GM18502 (cell line): ENCODE measurements around the gene ABCA4.

Experiments used
- ATAC-seq: cut with Tn5 transposase; IDR thresholded peaks from one replicate; pipeline ENCODE4 v1.9.1; 2021; ENCODE audit warnings: mild to moderate bottlenecking; ENCODE audit not compliant: unreplicated experiment, poor library complexity

Gene ABCA4

DNA sequence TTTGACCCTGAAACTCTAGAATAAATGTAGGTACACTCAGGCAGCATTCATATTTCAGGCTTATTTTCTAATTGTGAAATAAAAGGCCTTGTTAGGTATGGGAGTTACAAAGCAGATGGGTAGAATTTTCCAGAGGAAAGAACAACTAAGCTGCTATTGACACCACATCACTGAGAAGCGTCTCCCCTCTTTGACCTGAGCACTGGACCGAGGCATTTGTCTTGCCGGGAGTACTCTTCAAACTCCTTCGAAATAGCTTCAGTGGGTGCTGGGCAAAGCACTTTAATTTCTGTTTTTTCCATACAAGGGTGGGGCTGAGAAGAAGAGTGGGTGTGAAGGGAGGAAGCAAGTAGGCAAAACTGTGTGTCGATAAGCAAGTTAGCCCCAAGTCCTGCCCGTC, 36.4 kb downstream of the ABCA4 start:
- no peak for ATAC-seq

DNA sequence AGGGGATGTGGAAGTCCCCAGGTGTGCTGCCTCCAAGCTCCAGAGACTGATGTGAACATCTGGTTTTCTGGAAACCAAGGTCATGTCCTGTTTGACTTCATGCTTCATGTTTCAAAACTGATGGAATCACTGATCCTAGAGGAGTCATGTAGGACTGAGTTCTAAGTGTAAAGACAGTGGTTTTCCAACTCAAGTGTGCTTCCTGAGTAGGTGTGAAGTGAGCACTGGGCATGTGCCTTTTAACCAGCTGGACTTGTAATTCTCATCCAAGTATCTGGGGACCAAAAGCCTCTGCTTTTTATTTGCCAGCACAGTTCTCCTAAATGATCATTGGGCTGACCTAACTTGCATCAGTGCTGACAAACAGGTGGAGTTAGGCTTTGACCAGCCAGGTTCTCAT, 36.9 kb downstream of the ABCA4 start:
- no peak for ATAC-seq

DNA sequence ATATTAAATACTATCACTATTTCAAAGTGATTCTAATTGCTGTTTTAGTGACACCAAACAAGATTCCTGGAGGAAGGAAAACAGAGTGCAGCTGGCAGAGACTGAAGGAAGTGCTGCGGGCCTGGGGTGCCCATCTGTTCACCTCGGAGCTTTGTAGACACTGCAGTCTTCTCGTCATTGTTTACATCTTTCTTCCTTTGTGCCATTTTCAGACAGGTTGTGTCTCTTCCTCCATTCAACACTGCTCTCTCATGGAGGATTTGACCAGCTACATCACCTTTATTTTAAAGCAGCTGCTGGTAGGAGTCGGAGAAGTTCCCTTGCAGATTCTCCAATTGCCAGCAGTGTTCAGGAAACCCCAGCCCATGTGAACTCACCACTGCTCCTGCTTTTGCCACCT, 37.3 kb downstream of the ABCA4 start:
- ATAC-seq: no peak

DNA sequence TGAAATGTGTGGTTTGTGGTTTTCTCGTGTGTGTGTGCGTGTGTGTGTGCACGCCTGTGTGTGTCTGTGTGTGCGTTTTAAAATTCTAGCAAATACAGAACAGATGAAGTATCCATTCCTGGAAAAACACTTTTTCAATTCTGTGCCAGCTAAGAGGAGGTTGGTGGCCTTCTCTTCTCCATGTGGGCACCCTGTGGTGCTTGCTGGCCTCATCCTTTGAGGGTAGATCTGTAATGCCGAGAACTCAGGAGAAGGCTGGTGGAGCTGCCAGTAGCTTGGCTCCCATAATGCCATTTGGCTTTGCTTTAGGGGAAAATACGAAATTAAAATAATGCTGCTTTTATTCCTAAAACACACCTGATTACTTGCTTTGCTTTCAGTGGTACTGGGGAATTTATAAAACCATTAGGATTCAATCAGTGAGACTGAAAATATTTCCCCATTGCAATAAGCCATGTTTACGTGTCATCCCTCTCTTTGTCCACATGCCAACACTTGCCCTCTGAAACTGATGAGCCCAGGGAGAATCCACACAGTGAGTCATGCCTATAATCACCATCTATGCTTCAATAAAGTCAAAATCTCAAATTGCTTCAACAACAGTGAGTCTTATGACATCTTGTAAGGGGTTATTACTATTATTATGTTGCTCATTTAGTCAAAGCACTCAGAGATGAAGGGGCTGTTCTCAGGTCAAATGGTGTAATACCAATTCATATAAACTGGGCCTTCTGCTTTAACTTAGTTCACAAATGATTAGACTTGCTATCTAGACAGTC, 39.2 kb downstream of the ABCA4 start:
- no peak for ATAC-seq

DNA sequence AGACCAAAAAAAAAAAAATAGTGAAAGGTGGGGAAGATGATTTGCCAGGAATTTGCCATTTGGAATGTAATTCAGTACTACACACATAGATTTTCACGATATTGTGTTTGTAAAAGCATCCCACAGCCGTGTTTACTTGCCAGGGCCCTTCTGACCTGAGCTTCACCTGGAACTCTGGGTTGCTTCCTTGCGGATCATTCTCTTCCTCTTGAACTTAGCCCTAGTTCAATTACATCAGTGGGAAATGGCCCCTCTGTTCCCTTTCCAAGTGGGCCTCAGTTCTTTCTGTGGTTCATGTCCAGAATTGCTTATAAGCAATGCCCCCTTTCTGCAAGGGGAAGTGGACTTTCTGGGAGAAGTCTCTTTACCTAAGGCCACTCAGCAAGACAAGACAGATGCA, 41.0 kb downstream of the ABCA4 start:
- ATAC-seq: no peak

DNA sequence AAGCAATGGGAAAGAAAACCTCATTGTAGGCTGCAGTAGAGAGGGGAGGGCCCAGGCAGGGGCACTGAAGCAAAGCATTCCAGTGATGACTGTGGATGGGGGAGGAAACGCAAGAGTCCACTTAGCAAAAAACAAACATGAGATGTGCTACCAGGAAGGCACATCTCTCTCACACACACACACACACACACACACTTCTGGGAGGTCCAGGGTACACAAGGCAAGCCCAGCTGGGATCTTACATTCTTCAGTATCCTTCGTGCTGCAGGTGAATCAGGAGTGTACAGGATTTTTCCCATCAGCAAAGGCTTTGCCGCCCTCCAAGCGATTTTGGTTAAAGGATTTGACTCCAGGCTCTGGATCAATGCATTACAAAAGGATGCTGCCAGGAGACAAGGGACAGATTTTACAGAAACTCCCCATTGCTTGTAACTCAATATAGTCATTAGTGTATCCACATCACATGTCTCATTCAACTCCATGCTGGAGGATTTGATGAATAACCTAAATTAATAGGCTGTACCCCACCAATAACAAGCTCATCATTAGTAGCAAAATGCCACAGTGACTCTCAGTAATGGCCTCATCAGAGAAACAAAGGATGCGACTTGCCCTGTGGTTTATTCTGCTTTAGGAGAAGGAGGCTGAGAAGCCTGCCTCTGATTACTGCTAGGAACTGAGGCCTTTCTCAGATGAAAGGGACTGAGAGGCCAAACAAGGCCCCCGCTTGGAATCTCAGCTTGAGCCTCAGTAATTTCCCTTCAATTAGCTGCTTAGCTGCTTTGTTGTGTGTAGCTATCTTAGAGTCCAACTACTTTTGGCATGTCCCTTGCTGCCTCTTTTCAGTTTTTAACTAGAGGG, 41.6 kb downstream of the ABCA4 start:
- peak; percentile 70 for ATAC-seq

DNA sequence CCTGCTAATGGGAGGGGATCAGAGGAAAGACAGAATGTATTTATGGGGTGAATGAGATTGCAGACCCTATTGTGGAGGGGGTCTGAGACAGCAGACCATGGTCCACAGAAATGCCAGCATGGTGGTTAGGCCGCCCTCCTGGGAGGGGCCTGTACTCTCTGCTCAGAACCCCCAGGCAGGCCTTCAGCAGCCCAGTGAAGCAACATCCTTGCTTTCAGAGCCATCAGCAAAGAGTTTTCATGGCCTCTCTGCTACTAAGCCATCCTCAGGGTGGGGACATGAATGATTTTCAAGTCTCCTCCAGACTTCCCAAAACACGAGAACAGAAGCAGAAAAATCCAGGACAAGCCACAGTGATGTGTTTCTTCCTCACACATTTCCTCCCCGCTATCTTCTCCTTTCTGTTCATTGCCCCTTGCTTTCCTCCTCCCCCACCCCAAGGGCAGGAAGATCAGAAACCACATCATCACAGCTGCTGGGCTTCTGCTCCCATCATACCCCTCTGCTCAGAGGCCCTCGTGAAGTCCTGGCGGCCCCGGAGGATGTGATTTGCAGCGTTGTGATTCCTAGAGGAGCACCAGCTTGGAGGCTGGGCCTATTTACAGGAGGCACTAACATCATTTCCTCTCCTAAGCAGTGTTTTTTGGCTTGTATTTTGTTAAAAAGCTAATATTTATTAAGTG, 48.0 kb downstream of the ABCA4 start:
- ATAC-seq: no peak

DNA sequence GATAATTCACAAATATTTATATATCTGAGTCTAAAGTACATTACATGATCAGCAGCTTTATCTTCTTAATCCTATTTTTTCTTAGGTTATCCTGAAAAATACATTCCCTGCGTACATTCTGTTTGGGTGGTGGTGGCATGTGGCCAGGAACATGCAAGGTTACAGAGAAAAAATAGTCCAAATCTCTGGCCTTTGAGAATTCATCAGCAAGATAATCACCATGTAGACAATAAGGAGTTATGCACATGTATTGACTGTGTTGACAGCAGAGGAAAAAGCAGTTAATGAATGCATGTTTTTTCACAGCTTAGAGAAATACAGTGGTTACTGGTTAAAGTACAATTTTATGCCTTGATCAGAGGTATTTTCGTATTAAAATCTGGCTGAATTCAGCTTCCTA, 49.0 kb downstream of the ABCA4 start:
- no peak for ATAC-seq

DNA sequence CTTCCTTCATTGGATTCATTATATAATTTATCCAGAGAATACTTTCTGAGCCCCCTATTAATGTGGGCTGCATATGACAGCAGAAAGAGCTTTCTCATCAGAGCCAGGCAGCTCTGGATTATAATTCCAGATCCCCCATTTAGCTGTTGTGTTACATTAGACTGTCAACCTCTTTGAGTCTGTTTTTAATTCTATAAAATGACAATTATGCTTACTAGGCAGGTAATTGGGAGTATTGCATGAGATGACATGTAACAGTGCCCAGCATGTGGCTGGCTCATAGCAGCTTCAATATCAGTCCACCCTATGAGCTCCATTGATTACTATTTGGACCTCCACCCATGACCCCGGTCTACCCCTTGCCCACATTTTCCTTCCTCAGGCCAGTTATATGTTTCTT, 49.6 kb downstream of the ABCA4 start:
- no peak for ATAC-seq

DNA sequence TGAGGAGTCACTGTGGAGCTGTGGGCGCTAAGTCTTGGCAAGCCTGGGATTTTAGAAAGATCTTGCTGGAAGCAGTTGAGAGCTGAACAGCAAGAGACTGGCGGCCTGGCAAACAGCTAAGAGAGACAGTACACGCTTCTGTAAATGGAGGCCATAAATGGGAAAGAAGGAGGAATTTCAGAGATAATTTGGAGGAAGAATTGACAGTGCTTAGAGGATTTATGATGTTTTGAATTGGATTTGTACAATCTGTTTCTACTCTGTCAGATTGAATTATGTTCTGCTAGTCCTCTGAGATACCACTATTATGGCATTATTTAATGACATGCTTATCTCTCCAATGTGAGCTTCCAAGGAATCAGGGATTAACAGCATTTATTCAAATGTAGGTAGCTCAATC, 50.1 kb downstream of the ABCA4 start:
- ATAC-seq: no peak

DNA sequence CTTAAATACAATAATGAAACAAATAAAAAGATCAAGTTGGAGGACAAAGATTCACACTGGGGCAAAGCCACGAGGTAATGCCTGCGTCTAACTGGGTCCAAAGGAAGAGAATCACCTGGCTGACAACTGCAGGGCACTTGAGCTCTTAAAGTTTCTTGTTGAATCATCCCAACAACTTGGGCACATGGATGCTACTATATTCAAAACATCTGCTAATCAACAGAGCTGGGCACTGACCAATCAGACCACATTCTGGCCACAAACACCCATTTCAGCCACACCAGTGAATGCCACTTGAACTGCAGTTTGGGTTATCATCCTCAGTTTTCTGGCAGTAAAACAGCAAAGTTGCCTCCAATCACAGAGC, 51.0 kb downstream of the ABCA4 start:
- no peak for ATAC-seq

DNA sequence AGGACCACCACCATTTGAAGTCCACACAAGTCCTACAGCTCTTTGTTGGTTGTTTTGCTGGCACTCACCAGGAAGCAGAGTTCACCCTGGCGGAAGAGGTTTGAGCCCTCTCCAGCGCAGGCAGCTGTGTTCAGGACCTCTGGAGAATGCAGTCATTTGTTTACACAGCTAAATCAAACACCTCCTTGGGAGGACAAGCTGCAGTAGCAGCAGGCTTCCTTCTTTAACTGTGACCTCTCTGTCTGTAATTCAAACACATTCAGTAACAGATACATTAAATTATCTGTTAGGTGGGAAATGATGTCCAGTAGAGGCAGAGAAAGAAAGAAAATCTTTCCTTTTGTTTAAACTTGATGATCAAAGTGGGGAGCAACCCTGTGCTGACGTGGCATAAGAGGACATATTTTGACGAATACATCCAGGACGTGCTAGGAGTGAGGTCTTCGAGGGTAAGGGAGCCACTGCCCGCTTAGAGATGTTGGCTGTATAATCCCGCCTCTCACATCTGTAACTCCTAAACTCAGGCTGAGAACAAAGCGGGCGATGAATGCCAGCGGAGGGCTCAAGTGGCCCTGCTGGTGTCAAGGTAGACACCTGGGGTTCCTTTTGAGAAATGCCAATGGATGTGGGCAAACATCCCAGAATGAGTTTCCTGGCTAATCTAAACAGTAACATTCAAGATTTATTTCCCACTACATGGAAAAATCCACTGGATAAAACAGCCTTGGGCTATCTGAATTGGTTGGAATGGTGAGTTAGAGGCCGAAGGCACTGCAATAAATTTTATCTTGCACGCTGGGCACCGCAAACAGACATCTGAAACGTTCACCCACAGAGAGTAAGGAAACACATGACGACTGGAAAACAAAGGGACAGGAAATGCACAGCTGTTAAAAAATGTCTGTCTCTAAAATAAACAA, 51.7 kb downstream of the ABCA4 start:
- no peak for ATAC-seq

DNA sequence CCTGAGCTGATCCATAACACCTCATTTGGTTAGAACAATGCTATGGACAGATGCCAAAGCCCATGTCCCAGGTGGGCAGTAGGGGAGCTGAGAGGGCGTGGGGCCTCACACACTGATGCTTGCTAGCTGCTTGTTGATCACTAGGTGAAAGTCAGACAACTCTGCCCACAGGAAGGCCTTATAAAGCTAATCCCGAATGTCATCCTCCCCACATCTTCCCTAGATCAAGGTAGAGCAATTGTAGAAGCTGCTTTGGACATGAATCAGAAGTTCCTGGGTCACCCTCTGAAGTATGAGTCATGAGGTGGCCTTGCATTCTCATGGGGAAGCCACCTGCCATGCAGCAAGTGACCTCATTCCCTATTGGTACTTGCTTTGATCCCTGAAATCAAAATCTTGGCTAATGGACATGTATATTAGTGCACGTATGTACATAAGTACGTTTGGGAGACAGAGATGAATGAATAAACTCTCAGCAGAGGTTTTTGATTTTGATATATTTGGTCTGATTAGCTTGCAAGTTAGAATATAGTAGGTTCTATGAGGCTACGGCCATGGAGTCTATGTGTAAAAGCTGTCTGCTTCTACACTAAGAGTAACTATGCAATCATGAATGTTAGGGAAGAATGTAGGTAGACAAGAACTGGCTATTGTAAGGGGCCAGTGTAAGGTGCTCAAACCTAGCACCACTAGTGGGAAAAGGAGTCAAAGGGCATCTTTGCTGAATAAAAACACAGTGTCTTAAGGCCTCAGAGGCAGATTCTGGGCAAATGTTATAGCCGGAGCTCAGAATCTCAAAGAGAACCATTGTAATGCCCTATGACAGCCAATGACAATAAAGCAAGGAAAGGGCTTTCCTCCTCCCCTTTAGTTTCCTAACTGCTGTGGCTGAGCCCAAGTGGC, 52.6 kb downstream of the ABCA4 start:
- ATAC-seq: no peak

DNA sequence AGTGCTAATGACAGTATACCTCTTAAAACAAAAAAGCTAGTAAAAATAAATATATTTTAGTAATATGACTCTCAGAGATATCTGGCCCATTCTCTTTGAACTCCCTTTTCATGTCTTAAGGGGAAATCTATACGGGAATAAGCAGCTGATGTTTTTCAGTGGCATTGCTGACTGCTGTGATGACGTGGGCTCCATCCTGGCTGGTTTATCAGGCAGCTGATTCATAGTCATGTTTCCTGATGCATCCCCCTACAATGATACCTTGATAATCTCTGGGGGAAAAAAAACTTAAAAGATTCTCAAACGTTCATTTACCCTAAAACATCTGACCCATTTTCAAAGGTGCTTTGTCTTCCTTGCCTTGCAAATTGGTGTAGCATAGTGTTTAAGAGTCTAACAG, 53.8 kb downstream of the ABCA4 start:
- ATAC-seq: no peak

DNA sequence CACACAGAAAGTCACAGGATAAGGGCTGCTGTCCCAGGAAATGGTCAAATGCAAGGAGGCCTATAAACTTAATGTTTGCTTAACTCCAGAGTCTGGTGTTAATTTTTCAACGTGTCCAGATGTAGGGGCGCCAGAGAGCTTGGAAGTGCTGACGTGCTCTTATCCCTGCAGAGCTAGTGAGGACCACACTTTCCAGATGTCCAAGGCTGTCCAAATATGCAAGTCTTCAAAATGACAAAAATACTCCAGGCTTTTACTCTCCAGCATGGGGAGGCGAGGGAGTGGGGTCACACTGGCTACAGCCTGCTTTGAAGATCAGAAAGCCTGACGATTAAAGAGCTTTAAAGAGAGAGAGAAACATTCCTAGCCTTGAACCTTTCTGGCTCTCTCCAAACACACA, 57.6 kb downstream of the ABCA4 start:
- ATAC-seq: no peak

DNA sequence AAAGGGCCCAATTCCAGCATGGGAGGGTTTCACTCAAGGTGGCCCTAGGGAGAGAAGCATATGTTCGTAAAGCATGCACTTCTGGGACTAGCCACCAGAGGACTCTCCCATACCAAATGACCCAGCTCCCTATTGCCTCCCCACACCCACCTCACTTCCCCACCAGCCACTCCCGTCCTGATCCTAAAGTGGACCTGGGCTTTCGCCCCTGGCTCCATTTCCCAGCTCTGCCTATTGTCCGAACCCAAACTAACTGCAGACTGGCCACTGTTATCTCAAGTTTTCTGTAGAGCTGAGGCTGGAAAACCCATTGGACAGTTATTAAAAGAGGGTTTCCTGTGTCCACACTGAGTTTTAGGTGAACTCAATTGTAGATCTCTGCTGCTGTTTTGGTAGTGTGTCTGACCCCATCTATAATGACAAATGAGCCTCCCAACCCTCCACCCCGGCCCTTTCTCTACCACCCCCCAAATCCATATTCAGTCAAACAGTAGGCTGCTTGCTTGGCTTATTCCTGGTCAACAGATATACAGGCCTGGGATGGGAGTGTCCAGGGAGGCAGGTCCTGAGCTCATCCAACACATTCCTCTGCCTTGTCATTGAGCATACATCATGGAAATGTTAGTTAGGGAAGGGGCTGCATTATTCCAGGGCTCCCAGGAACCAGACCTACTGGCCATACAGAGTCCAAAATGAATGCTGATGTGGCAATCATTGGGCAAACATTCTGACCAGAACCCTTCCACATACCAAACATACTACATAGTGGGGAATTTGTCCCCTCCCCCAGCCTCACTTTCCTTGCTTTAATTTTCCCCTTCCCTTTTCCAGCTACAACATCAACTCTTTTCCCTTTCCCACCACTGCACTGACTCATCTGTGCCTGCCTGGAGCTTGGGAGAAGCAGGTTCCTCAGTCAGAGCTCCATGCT, 59.2 kb downstream of the ABCA4 start:
- peak; percentile 88 for ATAC-seq

DNA sequence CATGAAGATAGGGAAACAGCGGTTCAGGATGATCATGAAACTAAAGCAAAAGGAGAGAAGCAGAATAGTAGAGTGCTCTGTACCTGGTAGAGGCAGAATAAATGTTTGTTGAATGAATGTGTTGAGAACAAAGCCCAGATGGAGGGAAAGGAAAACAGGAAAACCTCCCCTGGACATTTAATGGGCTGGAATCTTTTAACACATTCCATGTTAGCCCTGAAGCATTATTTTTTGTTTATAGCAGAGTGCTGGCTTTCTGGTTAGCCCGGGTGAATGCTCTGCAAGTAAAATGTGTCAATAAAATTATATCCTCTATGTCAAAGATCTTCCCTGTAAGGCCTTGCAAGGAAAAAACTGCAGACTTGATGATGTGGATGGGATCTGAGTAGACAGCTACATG, 60.2 kb downstream of the ABCA4 start:
- no peak for ATAC-seq

DNA sequence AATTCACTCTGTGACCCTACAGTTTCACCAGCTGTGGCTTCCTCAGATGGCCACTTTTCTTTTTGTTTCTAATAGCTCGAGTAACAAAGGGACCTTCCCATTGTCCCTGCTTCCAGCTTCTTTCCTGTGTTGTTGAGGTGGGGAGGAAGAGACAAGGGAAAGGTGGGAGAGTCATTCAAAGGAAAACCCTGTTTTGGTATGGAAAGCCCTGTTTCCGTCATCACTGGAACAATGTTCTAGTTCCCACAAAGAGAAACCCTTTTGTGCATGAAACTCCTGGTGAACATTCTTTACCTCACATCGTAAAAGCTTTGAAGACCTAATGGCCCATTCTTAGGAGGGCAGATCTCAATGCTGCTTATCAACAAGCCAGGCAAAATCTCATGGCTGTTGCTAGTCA, 62.2 kb downstream of the ABCA4 start:
- ATAC-seq: no peak
